Middle frontal gyrus (tissue), 1 donor: Measurements from ENCODE around the gene PLCB4.

ENCODE experiments used
- DNase-seq: peaks from one replicate; pipeline ENCODE4 v3.0.0-alpha.2; 2015; ENCODE audit warnings: low spot score; ENCODE audit errors: extremely low spot score

Gene PLCB4

GRCh38 chr20:9439806-9440205, 370.9 kb downstream of the PLCB4 start:
- DNase-seq = no peak

- no peak for DNase-seq
Observed at GRCh38 chr20:9440892-9441291, 372.0 kb downstream of the PLCB4 start.

GRCh38 chr20:9441948-9442347, 373.1 kb downstream of the PLCB4 start:
- no peak for DNase-seq

- DNase-seq = no peak
Observed at GRCh38 chr20:9442858-9443257, 374.0 kb downstream of the PLCB4 start.

GRCh38 chr20:9444921-9445320, 376.0 kb downstream of the PLCB4 start:
- no peak for DNase-seq

GRCh38 chr20:9447182-9447581, 378.3 kb downstream of the PLCB4 start:
- no peak for DNase-seq

GRCh38 chr20:9453201-9453600, 384.3 kb downstream of the PLCB4 start:
- DNase-seq = no peak

GRCh38 chr20:9454791-9455190, 385.9 kb downstream of the PLCB4 start:
- DNase-seq = no peak

GRCh38 chr20:9457136-9457535, 388.2 kb downstream of the PLCB4 start:
- DNase-seq = no peak

- no peak for DNase-seq
Observed at GRCh38 chr20:9458138-9458796, 389.4 kb downstream of the PLCB4 start.

GRCh38 chr20:9460518-9460917, 391.6 kb downstream of the PLCB4 start:
- no peak for DNase-seq

GRCh38 chr20:9467995-9468394, 399.1 kb downstream of the PLCB4 start:
- no peak for DNase-seq

- no peak for DNase-seq
Observed at GRCh38 chr20:9474835-9475415, 406.0 kb downstream of the PLCB4 start.

- DNase-seq = no peak
Observed at GRCh38 chr20:9475456-9475855, 406.6 kb downstream of the PLCB4 start.

- no peak for DNase-seq
Observed at GRCh38 chr20:9476174-9476573, 407.3 kb downstream of the PLCB4 start.

GRCh38 chr20:9476637-9477036, 407.8 kb downstream of the PLCB4 start:
- DNase-seq = no peak

GRCh38 chr20:9478771-9479170, 409.9 kb downstream of the PLCB4 start:
- DNase-seq = no peak

- no peak for DNase-seq
Observed at GRCh38 chr20:9480066-9480465, 411.2 kb downstream of the PLCB4 start.

- DNase-seq = no peak
Observed at GRCh38 chr20:9482180-9482579, 413.3 kb downstream of the PLCB4 start.

- no peak for DNase-seq
Observed at GRCh38 chr20:9483131-9483530, 414.2 kb downstream of the PLCB4 start.

GRCh38 chr20:9485614-9486340, 416.9 kb downstream of the PLCB4 start:
- no peak for DNase-seq

- no peak for DNase-seq
Observed at GRCh38 chr20:9487231-9487630, 418.3 kb downstream of the PLCB4 start.

- no peak for DNase-seq
Observed at GRCh38 chr20:9488063-9488462, 419.2 kb downstream of the PLCB4 start.
